Bronchial epithelial cell (primary cell): ENCODE results near the gene GRIK2. TPM values are rescaled to one million over a fixed set of nuclear protein-coding genes. Genes with fewer than 3 reads are reported as not detected.

Experiments used
- DNase-seq: peaks from one replicate; pipeline ENCODE4 v3.0.0-alpha.2; 2010; ENCODE audit warnings: low read depth
- FAIRE-seq: peaks from 2 replicates; lab custom pipeline; 2011; peaks lifted over from hg19 to GRCh38; lab: Jason Lieb, UNC
- H3K27me3 ChIP-seq: 2 replicates; pipeline ENCODE4 v1.5.1; 2011; ENCODE audit warnings: low read length; ENCODE audit not compliant: control insufficient read depth, insufficient read depth
- H3K36me3 ChIP-seq: 2 replicates; pipeline ENCODE4 v1.5.1; 2011; ENCODE audit warnings: low read length; ENCODE audit not compliant: control insufficient read depth, insufficient read depth
- H3K4me3 ChIP-seq: 2 replicates; pipeline ENCODE4 v1.5.1; 2011; ENCODE audit warnings: mild to moderate bottlenecking, low read depth, low read length, control low read depth
- CTCF ChIP-seq: IDR thresholded peaks from 2 replicates; pipeline ENCODE4 v1.5.1; 2011; ENCODE audit warnings: mild to moderate bottlenecking, moderate library complexity, low read length, control low read depth, inconsistent platforms; ENCODE audit not compliant: insufficient read depth, severe bottlenecking
- total RNA-seq: library from RNA; depleted of rRNA; stranded (reverse); fragments of >200 nt; gene quantifications from 2 replicates; pipeline ENCODE4 v1.2.1, GENCODE V29; 2014

The GRIK2 gene
- total RNA-seq, 1 donor from 2014 or later = 0.26 TPM

GRCh38 chr6:101683884-101684283 lies 290.4 kb downstream of the GRIK2 start:
- no peak overlapping the region for H3K4me3 ChIP-seq
- no peaks in the 10 kb centered on the region for H3K36me3 ChIP-seq
- DNase-seq (no peak), FAIRE-seq (no peak)
- no peaks in the 10 kb centered on the region for H3K27me3 ChIP-seq
- TF ChIP-seq CTCF = no peak

GRCh38 chr6:101686653-101687052 lies 293.1 kb downstream of the GRIK2 start:
- Histone ChIP-seq H3K27me3 (no peaks in the 10 kb centered on the region), H3K36me3 (no peaks in the 10 kb centered on the region), H3K4me3 (no peak overlapping the region)
- no peak for DNase-seq
- no peak for FAIRE-seq
- TF ChIP-seq CTCF = no peak

- no peak overlapping the region for H3K4me3 ChIP-seq
- no peaks in the 10 kb centered on the region for H3K36me3 ChIP-seq
- no peak for TF ChIP-seq CTCF
- H3K27me3 ChIP-seq = no peaks in the 10 kb centered on the region
- no peak for FAIRE-seq
- no peak for DNase-seq
Observed at GRCh38 chr6:101689156-101689555, 295.6 kb downstream of the GRIK2 start.

- DNase-seq (no peak), FAIRE-seq (no peak)
Observed at GRCh38 chr6:101689695-101690094, 296.2 kb downstream of the GRIK2 start.

GRCh38 chr6:101700655-101701054 lies 307.1 kb downstream of the GRIK2 start:
- Histone ChIP-seq H3K4me3 (no peak overlapping the region), H3K36me3 (no peaks in the 10 kb centered on the region), H3K27me3 (no peaks in the 10 kb centered on the region)
- FAIRE-seq (no peak), DNase-seq (no peak)
- TF ChIP-seq CTCF = no peak

More at GRCh38 chr6:101689695-101690094, 296.2 kb downstream of the GRIK2 start:
- Histone ChIP-seq H3K27me3 (no peaks in the 10 kb centered on the region), H3K4me3 (no peak overlapping the region), H3K36me3 (no peaks in the 10 kb centered on the region)
- no peak for TF ChIP-seq CTCF

GRCh38 chr6:101703311-101703710 lies 309.8 kb downstream of the GRIK2 start:
- H3K36me3 ChIP-seq = no peaks in the 10 kb centered on the region
- no peak for FAIRE-seq
- no peak for TF ChIP-seq CTCF
- H3K4me3 ChIP-seq = no peak overlapping the region
- no peaks in the 10 kb centered on the region for H3K27me3 ChIP-seq
- no peak for DNase-seq
